HG03066 (cell line): ENCODE data around the gene ZNF778.
A peak's percentile ranks its signal among the peaks of the same experiment; 100 is the strongest.
"Not testable (repeated sequence)": the region's sequence is repeated elsewhere in the genome, so short reads cannot be mapped to it uniquely, and the experiment has no call there.

ENCODE experiments used
- ATAC-seq: cut with Tn5 transposase; IDR thresholded peaks from one replicate; pipeline ENCODE4 v1.9.1; 2021; ENCODE audit warnings: low read depth; ENCODE audit not compliant: unreplicated experiment

ZNF778 gene

GRCh38 chr16:89210165-89210903 is 7.2 kb upstream of the ZNF778 start:
- no peak for ATAC-seq

- no peak for ATAC-seq
Observed at GRCh38 chr16:89210904-89211515, 6.5 kb upstream of the ZNF778 start.

DNA sequence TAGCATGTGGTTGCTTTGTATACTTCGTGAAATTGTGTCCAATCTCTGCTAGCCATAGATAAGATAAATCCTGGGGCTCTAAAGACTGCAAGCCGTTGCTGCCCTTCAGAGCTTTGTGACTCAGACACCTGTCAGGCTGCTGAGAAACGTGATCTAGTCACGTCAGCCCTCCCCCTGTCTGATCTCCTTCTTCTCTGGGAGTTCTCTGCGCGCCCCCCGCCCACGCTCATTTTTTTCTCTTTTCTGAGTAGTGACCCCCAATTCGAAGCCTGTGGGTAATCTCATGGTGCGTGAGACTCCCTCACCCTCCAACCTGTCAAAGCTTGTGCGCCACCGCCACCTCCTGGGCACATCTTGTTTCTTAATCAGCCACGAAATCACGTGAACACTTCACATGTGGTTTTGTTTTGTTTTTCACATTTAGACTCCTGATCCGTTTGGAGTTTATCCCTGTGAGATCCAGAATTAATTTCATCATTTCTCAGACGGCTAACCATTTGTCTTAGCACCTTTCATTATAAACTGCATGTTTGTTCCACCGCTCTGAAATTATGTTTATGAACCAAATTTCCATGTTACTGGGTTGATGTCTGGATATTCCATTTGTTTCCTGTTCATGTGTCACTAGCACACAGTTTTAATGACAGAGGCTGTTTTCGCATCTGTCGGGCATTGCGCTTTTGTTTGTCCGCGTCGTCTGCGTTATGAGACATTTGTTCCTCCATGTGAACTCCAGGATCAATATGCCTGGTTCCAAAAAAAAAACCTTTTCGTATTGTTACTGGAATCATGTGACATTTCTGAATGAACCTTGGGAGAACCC is 977 bp upstream of the ZNF778 start:
- ATAC-seq, result no peak

DNA sequence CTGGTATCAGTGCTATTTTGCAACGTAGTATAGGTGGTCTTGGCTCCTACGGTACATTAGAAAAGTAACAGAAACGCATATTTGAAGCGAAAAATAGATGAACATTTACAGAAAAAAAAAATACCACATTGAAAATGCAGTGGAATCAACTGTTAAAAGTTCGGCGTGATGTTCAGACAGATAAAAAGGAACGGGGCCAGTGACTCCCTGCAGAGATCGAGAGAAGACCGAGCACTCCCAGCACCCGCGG is 440 bp upstream of the ZNF778 start:
- no peak for ATAC-seq

DNA sequence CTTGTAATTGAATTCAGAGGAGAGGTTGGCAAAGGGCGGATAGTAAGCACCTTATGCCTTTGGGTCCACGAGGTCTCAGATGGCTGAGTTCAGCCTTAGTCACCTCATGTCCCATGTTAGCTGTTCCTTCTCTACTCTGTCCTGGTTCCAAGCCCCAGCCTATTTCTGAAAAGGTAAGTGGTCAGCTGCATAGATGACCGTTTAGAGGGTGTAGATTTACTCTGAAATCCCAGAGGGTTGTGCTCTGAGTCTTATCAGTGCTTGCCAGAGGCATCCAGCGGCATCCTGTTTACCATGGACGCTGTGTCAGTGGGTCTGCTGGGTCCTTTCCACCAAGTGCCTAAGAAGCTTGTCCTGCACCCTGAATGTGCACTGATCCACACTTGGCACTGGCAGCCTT is 1.9 kb downstream of the ZNF778 start:
- no peak for ATAC-seq

DNA sequence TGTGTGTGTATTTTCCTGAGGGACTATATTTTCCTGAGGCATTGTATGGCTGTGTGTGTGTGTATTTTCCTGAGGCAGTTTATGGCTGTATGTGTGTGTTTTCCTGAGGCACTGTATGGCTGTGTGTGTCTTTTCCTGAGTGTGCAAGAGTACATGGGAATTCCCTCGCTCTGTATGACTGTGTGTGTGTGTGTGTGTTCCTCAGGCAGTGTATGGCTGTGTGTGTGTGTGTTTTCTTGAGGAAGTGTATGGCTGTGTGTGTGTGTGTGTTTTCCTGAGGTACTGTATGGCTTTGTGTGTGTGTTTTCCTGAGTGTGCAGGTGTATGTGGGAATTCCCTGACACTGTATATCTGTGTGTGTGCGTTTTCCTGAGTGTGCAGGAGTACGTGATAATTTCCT is 4.1 kb downstream of the ZNF778 start:
- no peak for ATAC-seq

DNA sequence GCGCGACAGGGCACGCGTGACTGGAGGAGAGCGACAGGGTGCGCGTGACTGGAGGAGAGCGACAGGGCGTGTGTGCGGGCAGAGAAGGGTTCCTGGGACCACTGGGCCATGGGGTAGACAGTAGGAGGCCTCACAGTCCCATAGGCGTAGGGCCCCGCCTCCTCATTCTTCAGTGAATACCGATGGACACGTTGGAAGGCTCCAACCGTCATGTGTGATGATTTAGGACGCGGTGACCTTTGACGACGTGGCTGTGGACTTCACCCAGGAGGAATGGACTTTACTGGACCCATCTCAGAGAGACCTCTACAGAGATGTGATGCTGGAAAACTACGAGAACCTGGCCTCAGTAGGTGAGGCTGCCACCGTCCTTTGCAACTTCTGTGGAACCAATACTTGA is 5.4 kb downstream of the ZNF778 start:
- no peak for ATAC-seq

DNA sequence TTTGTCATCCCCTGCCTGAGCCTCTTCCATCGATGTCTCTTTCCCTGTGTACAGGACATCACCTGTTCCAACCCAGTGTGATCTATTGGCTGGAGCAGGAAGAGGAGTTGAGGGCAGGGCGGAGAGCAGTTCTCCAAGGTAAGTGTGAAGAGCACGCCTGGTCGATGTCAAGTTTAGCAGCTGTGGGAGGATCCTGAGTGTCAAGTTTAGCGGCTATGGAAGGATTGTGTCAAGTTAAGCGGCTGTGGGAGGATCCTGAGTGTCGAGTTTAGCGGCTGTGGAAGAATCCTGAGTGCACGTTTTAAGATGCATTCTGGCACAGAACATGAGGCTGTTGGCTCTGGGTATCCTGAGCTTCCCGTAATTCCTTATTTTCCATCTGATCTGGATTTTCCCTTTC is 7.2 kb downstream of the ZNF778 start:
- ATAC-seq, result no peak

GRCh38 chr16:89230255-89230654 is 12.8 kb downstream of the ZNF778 start:
- ATAC-seq, result no peak

- no peak for ATAC-seq
Observed at GRCh38 chr16:89232107-89232506, 14.6 kb downstream of the ZNF778 start.

GRCh38 chr16:89233678-89234490 is 16.4 kb downstream of the ZNF778 start:
- ATAC-seq, result no peak

GRCh38 chr16:89237733-89238132 is 20.2 kb downstream of the ZNF778 start:
- ATAC-seq, result no peak

DNA sequence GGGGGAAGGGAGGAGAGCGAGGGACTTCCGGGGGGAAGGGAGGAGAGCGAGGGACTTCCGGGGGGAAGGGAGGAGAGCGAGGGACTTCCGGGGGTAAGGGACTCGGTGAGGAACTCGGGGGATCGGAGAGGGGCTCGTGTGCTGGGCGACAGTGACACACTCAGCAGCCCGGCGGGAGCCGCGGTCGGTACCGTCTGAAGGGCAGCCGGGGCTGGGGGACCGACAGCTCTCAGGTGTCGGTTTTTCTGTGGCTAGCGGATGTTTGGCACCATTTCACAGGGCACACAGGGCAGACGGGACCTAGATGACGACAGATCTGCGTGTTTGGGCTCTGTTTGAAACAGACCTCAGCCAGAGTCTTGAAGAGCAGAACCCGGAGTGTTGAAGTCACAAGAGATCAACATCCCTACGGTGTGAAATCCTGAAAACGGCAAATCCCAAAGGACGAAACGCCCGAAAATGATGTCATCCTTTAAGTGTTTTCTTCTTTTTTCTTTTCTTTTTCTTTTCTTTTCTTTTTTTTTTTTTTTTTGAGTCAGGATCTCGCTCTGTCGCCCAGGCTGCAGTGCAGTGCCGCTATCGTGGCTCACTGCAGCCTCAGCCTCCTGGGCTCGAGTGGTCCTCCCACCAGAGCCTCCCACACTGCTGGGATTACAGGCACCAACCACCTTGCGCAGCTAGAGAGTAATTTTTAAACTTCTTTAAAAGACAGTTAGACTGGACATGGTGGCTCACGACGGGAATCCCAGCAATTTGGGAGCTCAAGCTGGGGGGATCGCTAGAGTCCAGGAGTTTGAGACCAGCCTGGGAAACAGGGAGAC is 23.9 kb downstream of the ZNF778 start:
- ATAC-seq, result peak; percentile 75

DNA sequence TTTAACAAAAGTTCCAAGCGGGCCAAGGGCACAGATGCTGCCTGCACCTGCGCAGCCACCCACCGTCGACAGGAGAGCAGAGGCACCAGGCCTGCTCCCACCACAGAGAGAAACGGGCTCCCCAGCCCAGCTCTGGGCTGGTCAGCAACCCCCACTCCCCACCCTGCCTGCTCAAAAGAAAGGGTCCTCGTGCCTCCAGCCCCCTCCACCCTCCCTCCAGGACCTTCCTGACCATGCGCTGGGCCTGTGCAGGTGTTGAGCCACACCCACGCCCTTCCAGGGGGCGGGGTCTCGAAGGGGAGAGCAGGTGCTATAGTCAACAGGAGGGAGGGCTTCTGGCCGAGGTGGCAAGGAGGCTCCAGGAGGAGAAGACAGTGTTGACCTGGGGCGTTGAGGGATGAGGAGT is 25.3 kb downstream of the ZNF778 start:
- no peak for ATAC-seq

GRCh38 chr16:89243664-89244063 is 26.2 kb downstream of the ZNF778 start:
- ATAC-seq, result no peak

DNA sequence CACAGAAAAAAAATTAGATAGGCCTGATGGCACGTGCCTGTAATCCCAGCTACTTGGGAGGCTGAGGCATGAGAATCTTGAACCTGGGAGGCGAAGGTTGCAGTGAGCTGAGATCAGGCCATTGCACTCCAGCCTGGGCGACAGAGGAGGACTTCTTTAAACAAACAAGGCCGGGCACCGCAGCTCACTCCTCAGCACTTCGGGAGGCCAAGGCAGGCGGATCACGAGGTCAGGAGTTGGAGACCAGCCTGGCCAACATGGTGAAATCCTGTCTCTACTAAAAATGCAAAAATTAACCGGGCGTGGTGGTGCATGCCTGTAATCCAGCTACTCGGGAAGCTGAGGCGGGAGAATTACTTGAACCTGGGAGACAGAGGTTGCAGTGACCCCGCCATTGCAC is 26.8 kb downstream of the ZNF778 start:
- ATAC-seq, result not testable (repeated sequence)

GRCh38 chr16:89244754-89245153 is 27.3 kb downstream of the ZNF778 start:
- ATAC-seq, result no peak

DNA sequence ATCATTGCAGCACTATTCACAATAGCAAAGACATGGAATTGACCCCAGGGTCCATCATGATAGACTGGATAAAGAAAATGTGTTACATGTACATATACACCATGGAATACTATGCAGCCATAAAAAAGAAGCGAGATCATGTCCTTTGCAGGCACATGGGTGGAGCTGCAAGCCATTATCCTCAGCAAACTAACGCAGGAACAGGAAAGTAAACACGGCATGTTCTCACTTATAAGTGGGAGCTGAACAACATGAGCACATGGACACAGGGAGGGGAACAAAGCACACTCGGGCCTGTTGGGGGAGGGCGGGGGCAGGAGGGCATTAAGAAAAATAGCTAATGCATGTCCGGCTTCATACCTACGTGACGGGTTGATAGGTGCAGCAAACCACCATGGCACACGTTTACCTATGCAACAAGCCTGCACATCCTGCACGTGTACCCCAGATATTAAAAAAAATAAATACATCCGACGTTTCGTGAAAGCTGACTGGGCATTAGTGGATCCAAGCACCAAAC is 28.9 kb downstream of the ZNF778 start:
- no peak for ATAC-seq

- ATAC-seq, result peak; percentile 68
Observed at GRCh38 chr16:89246903-89247733, 29.6 kb downstream of the ZNF778 start.
